ENCODE data around the gene SMIM21.

GRCh38 chr18:75374466-75374865, 53.0 kb downstream of the SMIM21 start:
- TF ChIP-seq, protein P1, sequence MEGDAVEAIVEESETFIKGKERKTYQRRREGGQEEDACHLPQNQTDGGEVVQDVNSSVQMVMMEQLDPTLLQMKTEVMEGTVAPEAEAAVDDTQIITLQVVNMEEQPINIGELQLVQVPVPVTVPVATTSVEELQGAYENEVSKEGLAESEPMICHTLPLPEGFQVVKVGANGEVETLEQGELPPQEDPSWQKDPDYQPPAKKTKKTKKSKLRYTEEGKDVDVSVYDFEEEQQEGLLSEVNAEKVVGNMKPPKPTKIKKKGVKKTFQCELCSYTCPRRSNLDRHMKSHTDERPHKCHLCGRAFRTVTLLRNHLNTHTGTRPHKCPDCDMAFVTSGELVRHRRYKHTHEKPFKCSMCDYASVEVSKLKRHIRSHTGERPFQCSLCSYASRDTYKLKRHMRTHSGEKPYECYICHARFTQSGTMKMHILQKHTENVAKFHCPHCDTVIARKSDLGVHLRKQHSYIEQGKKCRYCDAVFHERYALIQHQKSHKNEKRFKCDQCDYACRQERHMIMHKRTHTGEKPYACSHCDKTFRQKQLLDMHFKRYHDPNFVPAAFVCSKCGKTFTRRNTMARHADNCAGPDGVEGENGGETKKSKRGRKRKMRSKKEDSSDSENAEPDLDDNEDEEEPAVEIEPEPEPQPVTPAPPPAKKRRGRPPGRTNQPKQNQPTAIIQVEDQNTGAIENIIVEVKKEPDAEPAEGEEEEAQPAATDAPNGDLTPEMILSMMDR (conservative IDR thresholded peaks at IDR 0.05): no peak
- no peak for TF ChIP-seq ZFX (IDR thresholded peaks at IDR 0.05)

Data from C4-2B (cell line).